Measurements from ENCODE around the gene FAHD2A. TPM values are rescaled to one million over a fixed set of nuclear protein-coding genes. Genes with fewer than 3 reads are reported as not detected.

Gene FAHD2A
- polyA plus RNA-seq, 1 donor (not counting 4 experiments of a cell fraction or from before 2014, with no cell fraction given): 27.2 TPM

DNA sequence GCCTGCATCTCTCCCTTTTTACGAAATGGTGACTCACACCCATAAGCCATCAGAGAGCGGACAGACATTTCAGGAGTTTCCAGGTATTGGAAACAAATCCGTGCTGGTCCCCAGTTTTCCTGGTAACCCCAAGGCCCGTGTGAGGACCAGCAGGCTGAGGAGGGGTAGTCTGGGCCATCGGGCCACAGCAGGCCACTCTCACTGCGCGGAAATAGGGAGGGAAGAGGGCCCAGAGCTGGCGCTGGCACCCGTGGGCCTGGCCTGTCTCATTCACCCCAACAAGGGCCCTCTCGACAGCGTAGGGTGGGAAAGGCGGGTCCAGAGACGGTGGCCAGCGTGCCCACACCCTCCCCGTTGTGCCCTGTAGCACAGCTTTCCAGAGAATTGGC lies 13.7 kb upstream of the FAHD2A start:
- Histone ChIP-seq H3K79me2 (ENCODE audit: control insufficient read depth, insufficient read depth, low read length) (no peaks in the 10 kb centered on the region), H3K36me3 (ENCODE audit: control insufficient read depth in 2 of 2, extremely low read depth in 1 of 2, insufficient read depth in 2 of 2, low read length in 2 of 2) (no peaks in the 10 kb centered on the region), H2AFZ (ENCODE audit: control insufficient read depth, low read length) (peak overlapping the region; percentile 64), H3K4me1 (ENCODE audit: control insufficient read depth, extremely low read depth, insufficient read depth, low read length) (peaks cover 3% of the 10 kb centered on the region), H3K27ac (ENCODE audit: control insufficient read depth, insufficient read depth, low read length) (no peak overlapping the region), H3K4me3 (ENCODE audit: control insufficient read depth in 2 of 3, extremely low read depth in 1 of 3, insufficient read depth in 2 of 3, low read depth in 1 of 3, low read length in 3 of 3) (no peak overlapping the region), H3K9me3 (ENCODE audit: control insufficient read depth, low read depth, low read length) (no peaks in the 10 kb centered on the region), H3K4me2 (ENCODE audit: control insufficient read depth, extremely low read depth, insufficient read depth, low read depth, low read length) (no peak overlapping the region), H3K9me1 (ENCODE audit: control insufficient read depth, extremely low read depth, insufficient read depth, low read length) (no peaks in the 10 kb centered on the region), H3K9ac (ENCODE audit: control insufficient read depth, extremely low read depth, insufficient read depth, low read length) (no peak overlapping the region), H4K20me1 (ENCODE audit: control insufficient read depth, extremely low read depth, insufficient read depth, low read length) (no peaks in the 10 kb centered on the region), H3K27me3 (ENCODE audit: control insufficient read depth, extremely low read depth, insufficient read depth, low read length) (no peaks in the 10 kb centered on the region)
- TF ChIP-seq EZH2 (IDR thresholded peaks at IDR 0.05; ENCODE audit: low read length) (no peak), CTCF (optimal IDR thresholded peaks at IDR 0.05 in 1 of 3, IDR thresholded peaks at IDR 0.05 in 1 of 3, conservative IDR thresholded peaks at IDR 0.05 in 1 of 3; ENCODE audit: extremely low read depth in 1 of 3, insufficient read depth in 2 of 3, low read length in 3 of 3) (no peak)
- dilution Hi-C loops (cut with MboI; ENCODE audit: extremely low pct_ligation_motif_present, low sequenced_read_pairs): no loop called here
- no peak for DNase-seq (ENCODE audit: low read depth, low spot score)
- no peak for FAIRE-seq

DNA sequence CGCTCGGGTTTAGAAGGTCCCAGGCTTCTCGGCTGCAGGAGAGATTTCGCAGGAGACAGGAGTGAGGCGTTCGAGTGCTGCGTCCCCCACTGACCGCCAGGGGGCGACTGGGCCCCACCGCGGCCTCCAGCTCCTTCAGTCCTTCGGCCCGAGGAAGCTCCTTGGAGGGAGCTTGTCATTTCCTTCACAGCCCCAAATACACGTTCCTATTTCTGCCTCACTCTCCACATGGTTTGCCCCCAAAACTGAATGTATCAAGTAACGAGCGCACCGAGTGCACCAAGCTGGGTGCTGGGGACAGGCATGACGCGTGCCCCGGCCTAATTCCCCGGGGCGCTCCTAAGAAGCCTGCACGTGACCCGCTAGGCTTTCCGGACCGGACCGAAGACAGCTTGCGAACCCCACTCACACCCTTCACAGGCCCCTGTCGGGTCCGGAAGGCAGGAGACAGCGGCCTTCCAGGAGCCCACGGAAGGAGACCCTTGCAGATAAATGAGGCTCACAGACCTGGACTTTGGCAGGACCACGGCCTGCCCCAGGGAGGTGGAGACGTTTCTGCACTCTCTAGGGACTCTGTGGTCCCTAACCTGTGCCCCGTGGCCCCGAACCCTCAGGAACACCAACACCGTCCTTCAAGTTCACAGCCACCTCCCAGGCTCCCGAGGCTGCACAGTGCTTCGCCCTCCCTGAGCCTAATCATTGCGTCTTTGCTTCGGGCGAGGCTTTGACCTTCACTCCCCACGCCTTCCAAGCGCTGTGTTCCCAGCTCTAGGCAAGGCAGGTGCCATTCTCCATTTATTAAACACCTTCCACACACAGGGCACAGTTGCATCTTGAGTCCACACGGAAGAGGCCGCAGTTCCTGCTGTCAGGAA lies 13.0 kb upstream of the FAHD2A start:
- no peaks in the 10 kb centered on the region for H3K9me3 ChIP-seq (ENCODE audit: control insufficient read depth, low read depth, low read length)
- dilution Hi-C loops (cut with MboI; ENCODE audit: extremely low pct_ligation_motif_present, low sequenced_read_pairs): no loop called here
- no peaks in the 10 kb centered on the region for H3K36me3 ChIP-seq (ENCODE audit: control insufficient read depth in 2 of 2, extremely low read depth in 1 of 2, insufficient read depth in 2 of 2, low read length in 2 of 2)
- H3K79me2 ChIP-seq (ENCODE audit: control insufficient read depth, insufficient read depth, low read length): no peaks in the 10 kb centered on the region
- no peak overlapping the region for H3K9ac ChIP-seq (ENCODE audit: control insufficient read depth, extremely low read depth, insufficient read depth, low read length)
- no peak overlapping the region for H3K4me3 ChIP-seq (ENCODE audit: control insufficient read depth in 2 of 3, extremely low read depth in 1 of 3, insufficient read depth in 2 of 3, low read depth in 1 of 3, low read length in 3 of 3)
- no peaks in the 10 kb centered on the region for H3K9me1 ChIP-seq (ENCODE audit: control insufficient read depth, extremely low read depth, insufficient read depth, low read length)
- no peak for FAIRE-seq
- H3K4me2 ChIP-seq (ENCODE audit: control insufficient read depth, extremely low read depth, insufficient read depth, low read depth, low read length): no peak overlapping the region
- no peaks in the 10 kb centered on the region for H3K27me3 ChIP-seq (ENCODE audit: control insufficient read depth, extremely low read depth, insufficient read depth, low read length)
- H2AFZ ChIP-seq (ENCODE audit: control insufficient read depth, low read length): peak overlapping the region; percentile 64
- H3K27ac ChIP-seq (ENCODE audit: control insufficient read depth, insufficient read depth, low read length): no peak overlapping the region
- no peaks in the 10 kb centered on the region for H4K20me1 ChIP-seq (ENCODE audit: control insufficient read depth, extremely low read depth, insufficient read depth, low read length)
- no peak for TF ChIP-seq EZH2 (IDR thresholded peaks at IDR 0.05; ENCODE audit: low read length)
- TF ChIP-seq CTCF (optimal IDR thresholded peaks at IDR 0.05 in 1 of 3, IDR thresholded peaks at IDR 0.05 in 1 of 3, conservative IDR thresholded peaks at IDR 0.05 in 1 of 3; ENCODE audit: extremely low read depth in 1 of 3, insufficient read depth in 2 of 3, low read length in 3 of 3): peak; percentile 84 to 100 (median 87)
- H3K4me1 ChIP-seq (ENCODE audit: control insufficient read depth, extremely low read depth, insufficient read depth, low read length): peaks cover 3% of the 10 kb centered on the region
- no peak for DNase-seq (ENCODE audit: low read depth, low spot score)

Data from keratinocyte (primary cell).